HG03108 (cell line): ENCODE data around the gene POLL.

ENCODE experiments used
- ATAC-seq: cut with Tn5 transposase; IDR thresholded peaks from one replicate; pipeline ENCODE4 v1.9.1; 2021; ENCODE audit warnings: moderate library complexity; ENCODE audit not compliant: unreplicated experiment

Gene POLL

DNA sequence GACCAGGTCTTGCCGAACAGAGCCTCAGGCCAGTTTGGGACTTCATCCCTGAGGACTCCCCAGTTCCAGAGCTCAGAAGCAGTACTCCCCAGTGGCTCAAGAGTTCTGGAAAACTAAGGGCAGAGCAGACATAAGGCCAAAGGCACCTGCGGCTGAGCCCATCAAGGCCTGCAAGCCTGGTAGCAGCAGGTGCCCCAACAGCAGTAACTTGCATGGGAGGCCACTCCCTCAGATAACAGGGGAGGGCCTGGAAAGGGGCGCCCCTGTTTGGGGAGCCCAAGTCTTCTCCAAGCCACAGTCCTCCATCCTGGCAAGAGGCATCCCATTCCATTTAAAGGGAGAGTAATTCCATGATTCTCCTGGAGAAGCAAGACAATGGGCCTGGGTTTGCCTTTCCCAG lies 13.0 kb downstream of the POLL start:
- no peak for ATAC-seq

DNA sequence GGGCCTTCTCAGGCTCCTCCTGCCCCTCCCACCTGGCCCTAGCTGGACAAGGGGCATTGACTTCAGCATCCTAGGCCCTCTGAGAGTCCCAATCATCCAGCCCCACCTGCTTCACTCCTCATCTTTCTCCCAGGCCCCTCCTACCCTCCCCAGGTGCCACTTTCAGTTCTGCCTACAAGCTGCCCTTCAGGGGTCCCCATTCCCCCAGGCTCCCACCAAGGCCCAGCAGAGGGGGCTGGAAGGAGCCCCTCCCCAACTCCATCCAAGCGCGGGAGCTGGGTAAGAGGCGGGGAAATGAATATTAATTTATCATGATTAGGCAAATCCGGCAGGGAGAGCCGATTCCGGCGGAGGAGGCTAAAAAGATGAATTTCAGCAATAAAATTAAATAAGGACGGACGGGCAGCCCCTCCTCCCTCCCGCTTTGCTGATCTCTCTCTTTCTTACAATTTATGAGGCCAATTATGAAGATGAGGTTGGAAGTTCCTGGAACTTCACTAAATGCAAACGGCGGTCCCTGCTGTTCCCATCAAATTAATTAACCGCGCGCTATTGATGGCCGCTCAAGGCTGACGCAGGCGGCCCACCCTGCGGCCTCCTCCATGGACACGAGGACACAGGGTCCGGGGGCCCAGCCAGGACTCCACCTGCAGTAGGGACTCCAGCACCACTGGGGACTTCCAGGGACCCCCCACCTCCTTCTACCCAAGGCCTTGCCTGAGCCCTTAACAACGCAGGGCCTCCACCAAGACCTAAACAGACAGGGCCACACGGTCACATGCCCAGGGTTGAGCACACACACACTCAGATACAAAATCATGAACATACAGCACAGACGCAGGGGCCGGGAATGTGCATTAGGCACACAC lies 13.9 kb downstream of the POLL start:
- no peak for ATAC-seq

DNA sequence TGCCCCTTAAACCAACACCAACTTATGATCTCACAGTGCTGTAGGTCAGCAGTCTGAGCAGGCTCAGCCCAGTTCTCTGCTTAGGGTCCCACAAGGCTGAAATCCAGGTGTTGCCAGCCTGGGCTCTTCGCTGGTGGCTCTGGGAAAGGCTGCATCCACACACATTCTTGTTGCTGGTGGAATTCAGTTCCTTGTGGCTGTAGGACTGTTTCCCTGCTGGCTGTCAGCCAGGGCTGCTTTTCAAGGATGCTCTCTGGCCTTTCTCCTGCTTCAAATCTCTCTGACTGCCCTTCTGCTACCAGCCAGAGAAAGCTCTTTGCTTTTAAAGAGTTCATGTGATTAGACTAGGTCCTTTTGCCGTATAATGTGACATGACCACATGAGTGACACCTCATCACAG lies 15.3 kb downstream of the POLL start:
- ATAC-seq = no peak

DNA sequence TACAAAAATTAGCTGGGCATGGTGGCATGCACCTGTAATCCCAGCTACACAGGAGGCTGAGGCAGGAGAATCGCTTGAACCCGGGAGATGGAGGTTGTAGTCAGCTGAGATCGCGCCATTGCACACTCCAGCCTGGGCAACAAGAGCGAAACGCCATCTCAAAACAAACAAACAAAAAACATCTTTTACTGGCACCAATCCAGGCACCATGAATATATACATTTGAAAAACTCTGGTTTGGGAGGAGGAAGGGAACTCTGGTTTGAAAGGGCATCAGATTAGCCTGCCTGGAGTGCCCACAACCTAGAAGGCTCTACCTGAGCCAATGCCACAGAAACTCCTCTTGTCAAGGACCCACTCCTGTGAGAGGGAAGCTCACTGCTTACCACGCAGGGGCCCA lies 15.9 kb downstream of the POLL start:
- no peak for ATAC-seq

DNA sequence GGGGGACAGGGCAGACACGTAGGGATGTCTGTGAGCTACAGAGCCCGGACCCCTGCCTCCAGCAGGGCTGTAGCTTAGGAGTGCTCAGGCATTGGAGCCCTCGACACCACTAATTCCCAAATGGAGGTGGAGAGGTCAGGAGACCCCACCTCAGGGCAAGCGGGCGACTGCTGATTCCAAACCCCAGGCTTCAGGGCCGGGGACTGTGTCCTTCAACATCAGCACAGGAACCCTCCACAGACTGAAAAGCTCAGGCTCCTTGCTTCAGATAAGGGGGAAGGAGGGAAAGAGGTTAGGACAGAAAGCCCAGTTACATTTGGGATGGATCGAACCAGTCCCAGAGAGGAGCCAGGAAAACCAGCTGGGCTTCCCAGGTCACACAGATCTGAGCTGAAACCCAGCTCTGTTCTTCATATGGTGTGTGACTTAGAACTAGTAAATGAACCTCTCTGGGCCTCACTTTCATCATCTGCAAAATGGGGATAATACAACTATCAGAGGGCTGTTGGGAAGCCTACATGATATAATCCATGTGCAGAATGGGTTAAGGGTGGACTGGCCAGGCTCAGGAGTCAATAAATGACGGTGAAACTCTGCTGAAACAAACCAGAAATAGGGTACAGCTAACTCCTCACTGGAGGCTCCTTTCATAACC lies 16.7 kb downstream of the POLL start:
- no peak for ATAC-seq

DNA sequence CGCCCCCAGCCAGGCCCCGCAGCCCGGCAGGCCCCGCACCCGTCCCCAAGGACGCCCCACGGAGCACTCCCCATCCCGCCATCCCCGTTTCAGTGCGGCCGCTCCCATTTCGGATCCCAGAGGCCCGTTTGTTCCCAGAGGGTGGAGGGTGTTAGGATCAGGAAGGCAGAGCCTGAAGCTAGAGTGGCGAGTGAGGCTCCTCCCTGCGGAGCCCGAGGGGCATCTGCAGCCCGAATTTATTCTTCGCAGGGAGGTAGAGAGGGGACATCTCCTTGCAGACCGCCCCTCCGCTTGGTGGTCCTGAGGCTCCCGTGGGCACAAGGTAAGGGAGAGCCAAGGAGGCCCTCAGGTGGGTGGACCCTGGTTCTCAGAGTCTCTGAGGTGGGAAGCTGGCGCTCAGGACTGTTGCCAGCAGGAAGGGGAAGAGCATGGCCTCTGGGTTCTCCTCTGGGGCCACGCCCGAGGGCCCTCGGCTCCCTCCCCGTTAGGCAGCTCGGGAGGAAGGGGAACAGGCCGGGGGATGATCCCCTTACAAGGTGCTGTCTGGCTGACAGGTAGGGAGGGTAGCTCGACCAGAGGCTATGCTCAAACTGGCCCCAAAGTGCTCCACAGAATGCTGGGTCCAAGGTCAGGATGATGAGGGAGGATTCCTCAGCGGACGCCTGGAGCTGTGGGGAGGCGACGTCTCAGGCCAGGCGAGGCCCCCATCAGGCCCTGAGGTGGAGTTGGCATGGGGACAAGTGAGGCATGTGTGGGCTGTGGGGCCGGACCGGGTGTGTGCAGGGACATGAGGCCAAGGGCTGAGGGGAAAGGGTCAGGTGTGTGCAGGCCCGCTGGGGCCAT lies 17.4 kb downstream of the POLL start:
- ATAC-seq = no peak

DNA sequence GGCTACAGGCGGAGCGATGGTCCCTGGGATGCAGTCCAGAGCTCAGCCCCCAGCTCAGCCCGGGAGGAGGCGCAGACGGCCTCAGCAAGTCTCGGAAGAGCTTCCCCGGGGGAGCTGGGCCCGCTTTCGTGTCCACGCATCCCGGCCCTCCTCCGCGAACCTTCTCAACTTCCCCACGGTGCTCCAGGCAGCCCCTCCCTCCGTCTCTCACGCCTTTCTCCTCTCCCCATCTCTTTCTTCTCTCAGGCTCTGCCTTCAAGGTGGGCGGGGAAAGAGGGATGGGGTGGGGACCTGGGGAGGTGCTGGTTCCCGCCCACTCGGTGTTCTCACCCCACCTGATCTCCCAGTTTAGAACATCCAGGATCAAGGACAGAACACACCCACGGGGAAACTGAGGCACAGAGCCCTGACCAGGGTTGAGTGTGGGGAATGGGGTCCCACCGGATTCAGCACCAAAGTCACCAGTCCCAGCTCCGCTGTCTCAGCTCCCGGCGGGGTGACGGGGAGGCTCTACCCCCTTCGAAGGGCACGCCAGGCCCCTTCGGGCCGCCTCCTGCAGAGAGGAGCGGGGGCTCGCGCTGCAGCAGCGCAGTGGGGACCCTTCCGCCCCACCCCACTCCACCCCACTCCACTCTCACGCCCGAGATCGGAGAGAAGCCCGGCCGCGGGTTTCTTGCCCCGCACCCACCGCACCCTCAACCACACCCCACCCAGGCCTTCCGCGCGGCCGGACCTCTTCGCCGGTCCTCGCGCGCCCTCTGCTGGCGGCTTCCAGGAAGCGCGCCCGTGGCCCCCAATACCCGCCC lies 18.2 kb downstream of the POLL start:
- peak; percentile 65 for ATAC-seq

DNA sequence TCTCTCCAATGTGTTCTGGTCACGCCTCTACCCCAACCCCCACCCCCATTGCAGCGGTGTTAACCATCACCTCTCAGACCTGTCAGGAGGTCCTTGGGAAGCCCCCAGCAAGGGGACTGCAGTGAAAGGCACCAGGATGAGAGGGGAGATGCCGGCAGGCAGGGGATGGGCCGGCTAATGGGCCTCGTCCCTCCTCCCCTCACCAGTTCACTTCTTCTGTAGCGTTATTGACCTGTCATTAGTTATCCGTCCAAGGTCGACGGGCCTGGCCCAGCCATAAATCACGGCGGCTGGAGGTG lies 18.8 kb downstream of the POLL start:
- ATAC-seq = no peak

DNA sequence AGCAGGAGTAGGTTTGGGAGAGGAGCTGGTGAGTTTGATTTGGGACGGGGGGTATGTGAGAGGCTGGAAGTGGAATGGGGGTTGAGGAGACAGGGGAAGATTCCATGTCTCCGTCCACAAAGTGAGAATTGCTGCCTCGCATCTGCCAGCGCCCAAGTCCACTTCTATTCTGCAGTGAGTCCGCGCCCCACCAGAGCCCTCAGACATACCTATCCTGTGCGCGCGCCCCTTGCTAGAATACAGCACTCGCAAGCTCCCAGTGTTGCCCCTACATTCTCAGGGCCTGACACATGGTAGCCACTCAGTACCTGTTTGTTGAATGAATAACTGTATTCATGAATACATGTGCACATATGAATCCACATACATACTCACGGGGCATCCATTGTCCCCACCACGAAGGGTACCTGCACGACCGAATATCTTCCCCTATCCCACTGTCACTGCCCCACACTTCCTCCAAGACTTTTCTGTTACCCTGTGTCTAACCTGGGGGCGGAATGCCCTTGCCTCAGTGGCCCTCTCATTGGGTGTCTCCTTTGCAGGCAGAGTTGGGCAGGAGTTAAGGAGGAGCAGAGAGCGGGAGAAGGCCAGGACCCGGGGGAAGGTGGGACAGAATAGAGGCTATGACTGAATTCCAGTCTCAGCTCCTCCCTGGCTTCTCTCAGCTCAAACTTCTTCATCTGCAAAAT lies 19.9 kb downstream of the POLL start:
- ATAC-seq = no peak

DNA sequence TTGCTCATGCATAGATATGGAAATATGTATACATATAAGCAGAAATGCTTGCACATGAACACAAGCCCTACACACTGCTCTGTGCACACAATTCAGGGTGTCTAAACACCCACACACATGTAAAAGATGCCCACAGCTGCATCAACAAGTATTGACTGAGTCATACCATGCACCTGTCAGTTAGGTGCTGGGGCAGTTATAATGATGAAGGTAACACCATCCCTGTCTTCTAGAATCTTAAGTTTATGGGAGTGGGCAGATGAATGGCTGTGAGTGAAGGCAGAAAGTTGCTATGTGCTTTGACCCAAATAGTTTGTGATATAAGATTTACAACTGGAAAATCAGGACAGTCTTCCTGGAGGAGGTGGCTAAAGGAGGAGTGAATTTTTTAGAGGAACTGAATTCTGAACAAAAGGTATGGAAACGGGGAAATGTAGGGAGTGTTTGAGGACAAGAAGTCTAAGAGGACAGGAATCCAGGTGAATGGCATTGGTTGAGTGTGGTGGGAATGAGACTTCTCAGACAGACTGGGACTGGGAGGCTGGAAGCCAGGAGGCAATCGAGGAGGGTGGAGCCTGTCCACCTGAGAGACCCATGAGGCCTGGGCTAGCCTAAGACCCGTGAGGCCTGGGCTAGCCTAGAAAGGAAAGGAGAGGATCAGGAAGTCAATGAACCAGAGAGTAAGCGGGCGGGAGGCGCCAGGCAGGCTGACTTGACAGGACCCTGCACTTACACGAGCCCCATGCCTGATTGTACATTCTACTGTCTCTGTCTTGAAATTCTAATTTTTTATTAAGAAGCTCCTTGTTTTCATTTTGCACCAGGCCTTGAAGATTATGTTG lies 20.7 kb downstream of the POLL start:
- no peak for ATAC-seq

DNA sequence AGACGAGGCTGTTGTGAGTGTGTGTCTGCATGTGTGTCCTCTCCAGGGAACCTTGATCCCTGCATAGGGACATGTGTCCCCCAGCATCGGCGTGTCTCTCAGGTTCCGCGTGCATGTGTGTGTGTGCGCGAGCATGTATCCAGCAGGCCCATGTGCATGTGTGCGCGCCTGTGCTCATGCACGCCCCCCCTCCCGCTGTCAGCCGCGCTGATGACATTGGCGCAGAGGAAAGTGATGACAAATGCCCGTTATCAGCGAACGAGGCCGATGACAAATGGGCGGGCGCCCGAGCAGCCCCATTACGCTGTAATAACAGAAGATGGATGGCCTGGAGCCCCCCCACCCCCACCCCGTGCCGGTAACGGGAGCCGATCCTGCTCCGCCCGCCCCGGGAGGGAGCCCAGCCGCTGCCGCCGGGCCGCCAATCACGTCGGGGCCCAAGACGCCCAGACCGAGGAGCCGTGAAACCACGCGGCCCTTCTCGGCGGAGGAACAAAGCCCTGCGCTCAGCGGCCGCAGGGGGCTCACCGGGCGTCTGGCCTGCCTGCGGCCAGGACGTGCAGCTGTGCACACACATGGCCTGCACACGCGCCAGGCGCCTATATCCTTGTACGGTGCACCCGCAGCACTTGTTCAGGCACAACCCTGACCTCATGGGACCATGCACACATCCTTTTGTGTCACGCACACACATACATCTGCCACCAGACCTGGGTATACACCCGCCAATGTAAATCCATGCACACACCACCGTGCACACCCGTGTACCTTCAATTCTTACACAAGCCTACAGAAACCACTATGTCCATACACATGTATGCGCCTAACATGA lies 21.5 kb downstream of the POLL start:
- no peak for ATAC-seq

DNA sequence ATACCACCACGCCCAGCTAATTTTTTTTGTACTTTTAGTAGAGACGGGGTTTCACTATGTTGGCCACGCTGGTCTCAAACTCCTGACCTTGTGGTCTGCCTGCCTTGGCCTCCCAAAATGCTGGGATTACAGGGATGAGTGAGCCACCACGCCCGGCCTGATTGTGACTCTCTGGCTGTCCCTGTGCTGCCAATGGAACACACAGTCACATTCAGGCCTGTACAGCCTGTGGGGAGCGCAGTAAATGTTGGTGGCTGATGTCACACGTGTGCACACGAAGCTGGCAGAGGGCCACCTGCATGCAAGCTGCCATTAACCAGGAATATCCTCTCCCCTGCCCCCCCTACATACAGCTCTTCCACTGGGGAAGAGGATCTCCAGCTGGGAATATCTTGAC lies 22.1 kb downstream of the POLL start:
- ATAC-seq = no peak

DNA sequence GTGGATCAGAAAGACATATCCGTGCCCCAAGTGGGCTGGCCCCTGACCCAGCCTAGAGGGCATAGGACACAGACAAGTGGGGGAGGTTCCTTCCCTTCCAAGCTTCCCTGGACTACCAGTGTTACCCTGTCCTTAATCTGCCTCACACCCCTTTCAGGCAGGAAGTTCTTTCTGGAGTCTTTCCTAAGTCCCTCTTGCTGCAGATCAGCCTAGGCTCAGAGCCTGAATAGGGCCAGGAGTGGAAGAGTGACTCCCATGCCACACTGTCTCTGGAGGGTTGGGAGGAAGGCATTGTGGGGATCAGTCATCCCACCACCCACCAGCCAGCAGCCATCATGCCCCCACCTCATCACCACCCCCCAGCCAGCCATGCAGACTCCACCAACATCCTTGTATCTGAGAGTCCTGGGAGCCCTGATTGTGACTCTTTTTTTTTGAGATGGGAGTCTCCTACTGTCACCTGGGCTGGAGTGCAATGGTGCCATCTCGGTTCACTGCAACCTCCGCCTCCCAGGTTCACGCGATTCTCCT lies 22.6 kb downstream of the POLL start:
- ATAC-seq = no peak

DNA sequence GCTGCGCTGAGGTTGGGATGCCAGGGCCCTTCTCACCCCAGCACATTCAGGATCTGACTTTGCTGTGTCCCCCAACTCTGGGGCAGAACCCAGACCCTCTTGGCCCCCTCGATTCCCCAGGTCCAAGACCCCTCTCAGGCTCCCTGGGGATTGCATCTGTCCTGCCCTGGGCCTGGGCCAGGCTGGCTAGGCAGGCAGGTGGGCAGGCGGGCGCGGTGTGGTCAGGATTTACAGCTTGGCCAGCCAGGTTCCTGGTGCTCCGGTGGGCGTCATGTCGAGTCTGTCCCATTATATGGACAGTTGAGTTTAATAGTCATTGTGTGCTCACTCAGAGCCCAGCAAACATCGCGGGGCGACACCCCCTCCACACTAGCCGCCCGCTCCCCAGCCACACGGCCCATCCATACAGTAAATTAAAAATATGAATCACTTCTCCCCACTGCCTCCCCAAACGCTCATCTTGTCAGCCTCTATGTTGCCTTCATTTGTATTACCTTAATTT lies 23.5 kb downstream of the POLL start:
- no peak for ATAC-seq

DNA sequence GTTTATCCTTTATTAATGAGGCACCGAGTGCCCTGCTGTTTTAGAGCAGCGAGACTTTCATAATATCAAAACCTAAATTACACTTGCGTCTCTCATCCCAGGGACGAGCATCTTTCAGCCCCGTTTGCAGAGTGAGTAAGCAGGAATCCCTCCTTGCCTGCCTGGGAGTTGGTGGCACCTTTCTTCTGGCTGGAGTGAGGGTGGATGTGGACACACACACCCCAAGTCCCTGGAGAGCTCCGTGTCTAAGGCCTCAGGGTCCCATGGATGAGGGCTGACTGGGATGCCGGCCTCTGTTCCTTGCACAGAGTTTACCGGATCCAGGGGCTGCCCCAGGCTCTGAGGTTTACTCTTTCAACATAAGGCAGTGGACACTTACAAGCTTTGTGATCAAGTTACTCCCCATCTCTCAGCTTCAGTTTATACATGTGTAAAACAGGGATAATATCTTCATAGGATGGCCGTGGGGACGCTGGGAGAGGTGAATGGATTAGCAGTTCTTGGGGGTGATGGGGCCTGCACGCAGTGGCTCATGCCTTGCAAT lies 24.5 kb downstream of the POLL start:
- ATAC-seq = no peak

DNA sequence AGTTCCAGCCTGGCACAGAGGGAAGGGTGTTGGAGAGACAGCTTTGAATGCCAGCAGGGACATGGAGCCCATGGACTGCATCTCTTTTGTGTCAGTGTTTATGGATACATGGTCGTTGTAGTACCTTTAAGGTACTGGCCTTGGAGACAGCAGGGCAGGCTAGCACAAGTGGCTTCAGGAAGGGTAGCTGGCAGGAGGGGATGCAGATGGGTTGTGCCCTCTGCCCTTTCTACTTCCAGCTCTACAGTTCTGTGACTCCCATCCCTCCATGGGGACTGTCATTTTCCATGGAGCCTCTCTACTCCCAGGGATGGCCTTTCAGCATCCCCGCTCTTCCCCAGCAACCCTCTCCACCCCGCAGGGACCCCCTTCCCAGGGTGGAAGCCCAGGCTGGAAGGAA lies 25.1 kb downstream of the POLL start:
- no peak for ATAC-seq

DNA sequence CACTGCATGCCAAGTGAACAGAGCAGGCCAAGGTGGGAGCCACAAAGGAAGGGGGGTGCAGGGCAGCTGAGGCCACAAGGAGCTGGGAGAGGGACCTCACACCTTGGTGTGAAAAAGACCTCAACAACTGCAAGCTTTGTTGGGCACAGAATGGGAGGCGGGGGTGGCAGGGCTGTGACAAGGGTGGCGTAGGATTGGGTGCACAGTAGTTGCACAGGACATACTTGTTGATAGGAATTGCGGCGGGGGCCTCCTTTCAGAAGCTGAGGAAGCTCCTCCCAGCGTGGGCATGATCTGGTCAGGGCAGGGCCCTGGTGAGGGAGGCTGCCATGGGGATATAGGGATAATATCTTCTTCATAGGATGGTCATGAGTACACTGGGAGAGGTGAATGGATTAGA lies 25.8 kb downstream of the POLL start:
- no peak for ATAC-seq
